Testis (tissue), 2 donors: ENCODE results near the gene EPO.

Experiments
- CTCF ChIP-seq, 3 experiments: fragments of 450-650 bp in 2 of 3; fragments of 200-600 bp in 1 of 3; sonication (generic) in 1 of 3; IDR thresholded peaks; one replicate each; pipeline ENCODE4 v1.5.1; 2016 to 2019; ENCODE audit warnings: antibody characterized with exemption in 3 of 3, mild to moderate bottlenecking in 2 of 3, moderate library complexity in 1 of 3
- POLR2A ChIP-seq: fragments of 450-650 bp; IDR thresholded peaks from one replicate; pipeline ENCODE4 v1.6.1; 2017; ENCODE audit warnings: antibody characterized with exemption, mild to moderate bottlenecking, moderate library complexity

DNA sequence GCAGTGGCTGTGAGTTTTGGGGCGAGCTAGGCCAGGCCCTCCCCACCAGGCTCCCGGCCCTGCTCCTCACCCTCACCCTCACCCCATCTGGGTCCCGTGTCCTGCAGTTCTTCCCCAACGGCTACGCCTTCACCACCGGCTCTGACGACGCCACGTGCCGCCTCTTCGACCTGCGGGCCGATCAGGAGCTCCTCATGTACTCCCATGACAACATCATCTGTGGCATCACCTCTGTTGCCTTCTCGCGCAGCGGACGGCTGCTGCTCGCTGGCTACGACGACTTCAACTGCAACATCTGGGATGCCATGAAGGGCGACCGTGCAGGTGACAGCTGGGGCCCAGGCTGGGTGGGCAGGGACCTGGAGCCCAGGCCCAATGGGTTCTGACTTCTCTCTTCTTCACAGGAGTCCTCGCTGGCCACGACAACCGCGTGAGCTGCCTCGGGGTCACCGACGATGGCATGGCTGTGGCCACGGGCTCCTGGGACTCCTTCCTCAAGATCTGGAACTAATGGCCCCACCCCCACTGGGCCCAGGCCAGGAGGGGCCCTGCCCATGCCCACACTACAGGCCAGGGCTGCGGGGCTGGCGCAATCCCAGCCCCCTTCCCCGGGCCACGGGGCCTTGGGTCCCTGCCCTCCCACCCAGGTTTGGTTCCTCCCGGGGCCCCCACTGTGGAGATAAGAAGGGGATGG, 41.8 kb upstream of the EPO start:
- TF ChIP-seq CTCF (IDR thresholded peaks at IDR 0.05): no peak
- TF ChIP-seq POLR2A: no peak
